Muscle of arm (tissue), 12 donors: ENCODE measurements around the gene TMED8. TPM values are rescaled to one million over a fixed set of nuclear protein-coding genes. Genes with fewer than 3 reads are reported as not detected.

Experiments
- DNase-seq: peaks from one replicate; pipeline ENCODE4 v3.0.0-alpha.2; 2013
- polyA plus RNA-seq, 12 donors: library from polyadenylated mRNA; unstranded; fragments of 120-200 nt; gene quantifications; one replicate each; pipeline ENCODE4 v1.2.1, GENCODE V29; 2013; ENCODE audit not compliant: insufficient read length in 12 of 12

Gene TMED8
- polyA plus RNA-seq, 12 donors, result 4.9 to 10.1 (median 6.4) TPM; not detected in 1

DNA sequence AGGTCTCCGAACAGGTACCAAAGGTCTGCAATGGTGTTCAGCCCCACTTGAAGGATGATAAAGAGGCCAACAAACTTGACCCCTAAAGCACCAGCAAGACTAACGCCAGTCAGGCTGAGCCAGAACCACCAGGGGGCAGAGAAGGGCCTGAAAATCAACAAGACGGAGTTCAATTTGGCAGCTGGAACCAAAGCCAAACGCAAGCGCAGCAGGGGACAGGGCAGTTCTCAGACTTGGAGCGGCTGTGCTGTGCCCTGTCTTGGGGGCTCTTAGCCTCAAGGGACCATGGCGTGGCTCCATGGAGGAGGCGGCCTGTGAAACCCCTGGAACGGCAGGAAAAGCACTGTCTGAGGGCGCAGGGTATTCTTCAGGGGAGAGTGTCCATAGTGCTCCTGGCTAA lies 75.8 kb downstream of the TMED8 start:
- DNase-seq, result peak; percentile 83

DNA sequence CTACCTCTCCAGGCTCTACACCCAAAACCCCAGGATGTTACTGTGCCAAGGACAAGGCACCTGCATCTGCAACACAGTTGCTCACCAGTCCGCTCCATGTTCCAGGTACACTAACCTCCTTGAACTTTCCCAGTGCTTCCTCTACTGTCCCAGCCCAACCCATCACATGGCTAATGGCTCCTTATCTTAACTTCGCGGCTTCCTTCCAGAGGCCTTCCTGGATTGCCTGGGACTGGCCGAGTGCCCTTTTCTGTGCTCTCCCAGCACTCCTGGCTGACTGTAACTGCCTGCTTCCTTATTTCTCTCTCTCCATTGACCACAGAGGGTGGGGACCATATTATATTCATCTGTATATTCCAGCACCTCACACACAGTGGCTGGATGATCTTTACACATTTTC lies 77.1 kb downstream of the TMED8 start:
- no peak for DNase-seq

GRCh38 chr14:77296906-77297305 lies 80.0 kb downstream of the TMED8 start:
- DNase-seq, result no peak

GRCh38 chr14:77296155-77296554 lies 80.7 kb downstream of the TMED8 start:
- no peak for DNase-seq

DNA sequence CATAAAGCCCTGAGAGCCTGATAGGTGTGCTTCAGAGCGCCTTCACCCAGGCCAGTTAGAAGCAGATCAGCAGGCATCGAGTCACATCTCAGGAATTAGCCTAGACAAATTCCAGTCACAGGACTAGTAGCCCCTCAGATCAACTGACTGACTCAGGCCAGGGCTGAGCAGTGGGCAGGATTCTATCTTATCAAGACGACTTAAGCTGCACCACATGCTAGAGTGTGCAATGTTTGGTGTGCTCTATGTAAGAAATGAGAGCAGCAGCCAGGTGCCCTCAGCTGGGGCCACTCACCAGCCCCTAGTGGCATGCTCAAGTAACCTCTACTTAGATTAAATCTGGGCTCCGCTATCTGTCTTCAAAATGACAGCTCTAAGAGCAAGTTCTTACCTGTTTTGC lies 86.2 kb downstream of the TMED8 start:
- no peak for DNase-seq

GRCh38 chr14:77286576-77286975 lies 90.3 kb downstream of the TMED8 start:
- no peak for DNase-seq

Other genes with a start within 250 kb of the TMED8 start
- under 1 TPM in 10 of 12 donors, not detected in 2; 0.26 to 0.69 (median 0.55) TPM for gene ZDHHC22, start 235.3 kb downstream of the TMED8 start, polyA plus RNA-seq
- gene TMEM63C, start 195.3 kb downstream of the TMED8 start, polyA plus RNA-seq, result 10 to 100 TPM in 1 of 12 donors, 1 to 10 TPM in 6, under 1 TPM in 4, not detected in 1; 0.27 to 15.1 (median 1.0) TPM
- not detected for gene NGB, start 105.9 kb downstream of the TMED8 start, polyA plus RNA-seq
- gene POMT2, start 56.2 kb downstream of the TMED8 start, polyA plus RNA-seq, result 10 to 100 TPM in 11 of 12 donors, not detected in 1; 19.1 to 36.9 (median 32.0) TPM
- gene GSTZ1, start 56.1 kb downstream of the TMED8 start, polyA plus RNA-seq, result 10 to 100 TPM in 11 of 12 donors, not detected in 1; 18.3 to 28.1 (median 23.1) TPM
- gene SAMD15, start 285 bp upstream of the TMED8 start, polyA plus RNA-seq, result 1 to 10 TPM in 1 of 12 donors, under 1 TPM in 9, not detected in 2; 0.29 to 1.6 (median 0.55) TPM
- under 1 TPM in 10 of 12 donors, not detected in 2; 0.18 to 0.94 (median 0.42) TPM for gene NOXRED1, start 46.4 kb upstream of the TMED8 start, polyA plus RNA-seq
- gene VIPAS39, start 80.5 kb upstream of the TMED8 start, polyA plus RNA-seq, result 10 to 100 TPM in 11 of 12 donors, not detected in 1; 21.4 to 39.0 (median 26.0) TPM
- gene AHSA1, start 81.0 kb upstream of the TMED8 start, polyA plus RNA-seq, result 100 to 1,000 TPM in 10 of 12 donors, 10 to 100 TPM in 1, not detected in 1; 95.4 to 171 (median 144) TPM
- 1 to 10 TPM in 1 of 12 donors, under 1 TPM in 5, not detected in 6; 0.08 to 1.1 (median 0.23) TPM for gene ISM2, start 121.7 kb upstream of the TMED8 start, polyA plus RNA-seq
- 10 to 100 TPM in 11 of 12 donors, not detected in 1; 16.9 to 32.0 (median 20.9) TPM for gene SPTLC2, start 239.5 kb upstream of the TMED8 start, polyA plus RNA-seq